GM23248 (cell line): ENCODE results near the gene PLEKHA5. TPM values are rescaled to one million over a fixed set of nuclear protein-coding genes. Genes with fewer than 3 reads are reported as not detected.

ENCODE experiments used
- DNase-seq: peaks from one replicate; pipeline ENCODE4 v3.0.0-alpha.2; 2015
- H2AFZ ChIP-seq: fragments of 200-600 bp; sonication (generic); 2 replicates; pipeline ENCODE4 v1.6.1; 2016; ENCODE audit warnings: antibody characterized with exemption
- H3F3A ChIP-seq: fragments of 200-600 bp; sonication (generic); 2 replicates; pipeline ENCODE4 v1.6.1; 2016; ENCODE audit warnings: mild to moderate bottlenecking, antibody characterized with exemption, mixed run types; ENCODE audit not compliant: insufficient read depth
- H3K27ac ChIP-seq: fragments of 200-600 bp; sonication (generic); 2 replicates; pipeline ENCODE4 v1.5.1; 2016; ENCODE audit warnings: mild to moderate bottlenecking
- H3K27me3 ChIP-seq: fragments of 200-600 bp; sonication (generic); replicated peaks from 2 replicates; pipeline ENCODE4 v1.6.1; 2016; ENCODE audit warnings: mild to moderate bottlenecking; ENCODE audit not compliant: insufficient read depth
- H3K36me3 ChIP-seq: fragments of 200-600 bp; sonication (generic); 2 replicates; pipeline ENCODE4 v1.6.1; 2016; ENCODE audit warnings: low read depth, mild to moderate bottlenecking
- H3K4me1 ChIP-seq: fragments of 200-600 bp; sonication (generic); 2 replicates; pipeline ENCODE4 v1.6.1; 2016; ENCODE audit warnings: mild to moderate bottlenecking; ENCODE audit not compliant: insufficient read depth
- H3K4me2 ChIP-seq: fragments of 200-600 bp; sonication (generic); one replicate; pipeline ENCODE4 v1.6.1; 2016; ENCODE audit warnings: mild to moderate bottlenecking; ENCODE audit not compliant: unreplicated experiment
- H3K4me3 ChIP-seq: fragments of 200-600 bp; sonication (generic); 2 replicates; pipeline ENCODE4 v1.5.1; 2016; ENCODE audit warnings: mild to moderate bottlenecking
- H3K79me2 ChIP-seq: fragments of 200-600 bp; sonication (generic); 2 replicates; pipeline ENCODE4 v1.6.1; 2016; ENCODE audit warnings: mild to moderate bottlenecking; ENCODE audit not compliant: insufficient read depth
- H3K9ac ChIP-seq: fragments of 200-600 bp; sonication (generic); 2 replicates; pipeline ENCODE4 v1.6.1; 2016; ENCODE audit warnings: mild to moderate bottlenecking
- H3K9me2 ChIP-seq: fragments of 200-600 bp; sonication (generic); 2 replicates; pipeline ENCODE4 v1.6.1; 2016; ENCODE audit warnings: mixed run types, mild to moderate bottlenecking, moderate library complexity; ENCODE audit not compliant: insufficient read depth
- H3K9me3 ChIP-seq: fragments of 200-600 bp; sonication (generic); one replicate; pipeline ENCODE4 v1.6.1; 2017; ENCODE audit warnings: low read depth
- H4K20me1 ChIP-seq: fragments of 200-600 bp; sonication (generic); 2 replicates; pipeline ENCODE4 v1.6.0; 2016; ENCODE audit not compliant: insufficient read depth
- EZH2 ChIP-seq: fragments of 200-600 bp; sonication (generic); IDR thresholded peaks from 2 replicates; pipeline ENCODE4 v1.6.1; 2018; ENCODE audit warnings: antibody characterized with exemption, mild to moderate bottlenecking; ENCODE audit not compliant: insufficient read depth, poor library complexity, severe bottlenecking
- EZH2phosphoT487 ChIP-seq: fragments of 200-600 bp; sonication (generic); IDR thresholded peaks from 2 replicates; pipeline ENCODE4 v1.6.1; 2018; ENCODE audit warnings: antibody characterized with exemption, moderate library complexity, mild to moderate bottlenecking, low read depth; ENCODE audit not compliant: insufficient read depth
- WGBS, 2 experiments: methylation state at CpG; one replicate each; pipeline ENCODE4 v1.1.6; 2015 to 2017; ENCODE audit warnings: low lambda C conversion rate in 2 of 2, low coverage in 1 of 2; ENCODE audit errors: missing lambda C conversion rate in 2 of 2; 5-methylcytosine and 5-hydroxymethylcytosine counted together
- in situ Hi-C: fragments of 300-500 bp; cut with MboI; formaldehyde crosslinking; loops from 2 replicates; pipeline ENCODE4 v1.15.0; 2020
- polyA plus RNA-seq: library from polyadenylated mRNA; unstranded; fragments of >200 nt; fragmentation: Nextera tagmentation; extraction: Ambion mirVana; gene quantifications from 2 replicates; pipeline ENCODE4 v1.2.1, GENCODE V29; 2016
- total RNA-seq: library from RNA; depleted of rRNA; stranded (reverse); fragments of >200 nt; shearing (Covaris generic); gene quantifications from 2 replicates; pipeline ENCODE4 v1.2.3, GENCODE V29; 2014

Gene PLEKHA5
- total and polyA plus RNA-seq, 2 experiments from 2014 or later = 10.0 to 12.1 TPM

DNA sequence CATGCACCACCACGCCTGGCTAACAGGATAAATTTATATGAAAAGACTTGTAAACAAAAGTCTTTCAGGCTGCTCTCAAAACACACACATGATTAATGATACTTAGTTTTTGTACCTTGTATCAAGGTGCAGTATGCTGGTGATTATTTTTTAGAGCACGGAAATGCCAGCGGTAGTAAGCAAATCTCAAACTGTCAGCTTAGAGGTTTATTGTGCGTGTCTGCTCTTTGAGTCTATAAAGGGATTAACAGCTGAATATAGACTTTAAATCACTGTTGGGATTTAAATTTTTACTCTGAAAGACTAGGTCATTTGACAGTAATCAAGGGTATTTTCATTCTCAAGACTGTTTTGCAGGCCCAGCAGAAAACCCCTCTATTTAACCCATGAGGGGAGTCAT, 50.5 kb downstream of the PLEKHA5 start:
- Histone ChIP-seq H2AFZ (no peak overlapping the region), H3K27me3 (no peaks in the 10 kb centered on the region), H3K9ac (no peak overlapping the region), H3K79me2 (no peaks in the 10 kb centered on the region), H3K9me3 (no peaks in the 10 kb centered on the region), H3K4me2 (no peak overlapping the region), H3K4me1 (no peaks in the 10 kb centered on the region; the same call in 1 of the 2 replicates), H3K27ac (no peak overlapping the region), H3K36me3 (no peaks in the 10 kb centered on the region), H3F3A (peaks cover 5% of the 10 kb centered on the region; the same call in 1 of the 2 replicates), H3K4me3 (no peak overlapping the region), H4K20me1 (no peaks in the 10 kb centered on the region), H3K9me2 (no peaks in the 10 kb centered on the region)
- WGBS, 2 experiments = 95 to 99% methylated on average over 4 of the region's 4 CpGs
- no peak for DNase-seq
- in situ Hi-C loops = loop anchor here (10.0 kb wide), 2 partner anchors 745 to 925 kb away; no protein-coding TSS in a partner anchor
- TF ChIP-seq EZH2phosphoT487 (no peak), EZH2 (no peak)

DNA sequence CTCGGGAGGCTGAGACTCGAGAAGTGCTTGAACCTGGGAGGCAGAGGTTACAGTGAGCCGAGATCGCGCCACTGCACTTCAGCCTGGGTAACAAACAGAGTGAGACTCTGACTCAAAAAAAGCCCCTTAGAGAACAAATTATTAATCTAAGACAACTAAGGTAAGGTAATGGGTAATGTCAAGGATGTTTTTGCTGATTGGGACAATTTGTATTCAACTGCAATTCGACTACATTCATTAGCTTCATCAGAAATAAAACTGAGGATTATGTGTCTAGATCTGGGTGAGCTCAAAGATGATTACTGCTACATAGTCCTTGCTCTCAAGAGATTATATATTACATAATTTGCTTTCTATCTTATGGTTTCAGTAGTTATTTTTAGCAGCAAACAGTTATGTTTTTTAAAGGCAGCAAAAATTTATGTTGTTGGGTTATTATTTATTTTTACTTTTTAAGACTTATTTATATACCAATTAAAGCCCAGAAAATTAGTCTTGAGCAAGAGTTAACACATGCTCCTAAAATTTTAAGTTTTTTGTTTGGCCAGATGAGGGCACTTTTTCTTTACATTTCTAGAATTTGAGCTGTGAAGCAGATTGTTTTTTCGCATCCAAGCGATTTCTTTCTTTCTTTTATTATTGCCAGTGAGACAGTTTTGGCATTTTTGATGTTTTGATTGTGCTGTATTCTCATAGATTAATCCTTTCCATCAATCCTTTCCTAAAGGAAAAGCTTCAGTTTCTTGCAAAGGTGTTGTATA, 52.3 kb downstream of the PLEKHA5 start:
- H3K9ac ChIP-seq = peak overlapping the region; percentile 38
- peak overlapping the region; percentile 36 for H3K4me2 ChIP-seq
- peaks cover 5% of the 10 kb centered on the region; the same call in 1 of the 2 replicates for H3F3A ChIP-seq
- H3K4me3 ChIP-seq = no peak overlapping the region
- H2AFZ ChIP-seq = peak overlapping the region; percentile 47
- H3K36me3 ChIP-seq = no peaks in the 10 kb centered on the region
- WGBS, 2 experiments = 65 to 67% methylated on average over 8 of the region's 8 CpGs
- DNase-seq = peak; percentile 47
- TF ChIP-seq EZH2 (no peak), EZH2phosphoT487 (no peak)
- H3K79me2 ChIP-seq = no peaks in the 10 kb centered on the region
- no peaks in the 10 kb centered on the region for H3K27me3 ChIP-seq
- H3K4me1 ChIP-seq = peaks cover 6% of the 10 kb centered on the region
- H4K20me1 ChIP-seq = no peaks in the 10 kb centered on the region
- H3K27ac ChIP-seq = no peak overlapping the region
- in situ Hi-C loops = no loop called here
- H3K9me3 ChIP-seq = no peaks in the 10 kb centered on the region
- no peaks in the 10 kb centered on the region for H3K9me2 ChIP-seq

DNA sequence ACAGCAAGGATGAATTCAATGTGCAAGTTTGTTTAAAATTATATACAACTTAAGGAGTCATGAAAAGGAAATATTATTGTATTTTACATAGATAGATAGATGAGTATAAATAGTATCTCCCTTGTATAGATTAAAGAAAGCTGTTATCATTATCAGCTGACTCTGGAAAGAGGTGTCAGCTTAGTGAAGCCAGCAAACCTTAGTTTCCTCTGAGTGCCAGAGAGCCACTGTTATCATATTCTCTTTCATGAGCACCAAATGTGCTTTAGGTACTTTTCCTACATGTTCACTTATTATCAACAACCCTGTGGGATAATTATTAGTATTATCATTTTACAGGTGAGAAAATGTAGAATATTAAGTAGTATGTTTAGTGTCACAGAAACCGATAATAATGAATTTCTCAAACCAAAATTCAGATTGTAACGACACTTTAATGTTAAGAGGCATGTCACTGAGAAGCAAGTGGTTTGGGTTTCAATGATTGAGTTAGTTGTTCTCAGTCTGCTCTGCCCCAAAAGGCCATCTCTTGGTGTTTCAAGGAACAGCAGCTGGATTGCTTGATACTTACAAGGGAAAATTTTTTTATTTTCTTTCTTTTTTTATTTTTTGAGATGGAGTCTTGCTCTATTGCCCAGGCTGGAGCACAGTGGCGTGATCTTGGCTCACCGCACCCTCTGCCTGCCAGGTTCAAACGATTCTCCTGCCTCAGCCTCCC, 53.7 kb downstream of the PLEKHA5 start:
- 90 to 93% methylated on average over 5 of the region's 5 CpGs for WGBS, 2 experiments
- H3K27ac ChIP-seq = no peak overlapping the region
- 0 out of 2 replicates have a peak, but pooled peaks cover 3% of the 10 kb centered on the region for H4K20me1 ChIP-seq
- peaks cover 13% of the 10 kb centered on the region for H3K4me1 ChIP-seq
- no peaks in the 10 kb centered on the region for H3K9me3 ChIP-seq
- H3K4me3 ChIP-seq = no peak overlapping the region
- TF ChIP-seq EZH2 = no peak
- in situ Hi-C loops = no loop called here
- no peak overlapping the region for H3K4me2 ChIP-seq
- H3K9ac ChIP-seq = no peak overlapping the region
- no peaks in the 10 kb centered on the region for H3F3A ChIP-seq
- no peak overlapping the region for H2AFZ ChIP-seq
- H3K9me2 ChIP-seq = no peaks in the 10 kb centered on the region
- H3K27me3 ChIP-seq = no peaks in the 10 kb centered on the region
- DNase-seq = peak; percentile 53
- peaks cover 6% of the 10 kb centered on the region; the same call in 1 of the 2 replicates for H3K79me2 ChIP-seq
- H3K36me3 ChIP-seq = no peaks in the 10 kb centered on the region

DNA sequence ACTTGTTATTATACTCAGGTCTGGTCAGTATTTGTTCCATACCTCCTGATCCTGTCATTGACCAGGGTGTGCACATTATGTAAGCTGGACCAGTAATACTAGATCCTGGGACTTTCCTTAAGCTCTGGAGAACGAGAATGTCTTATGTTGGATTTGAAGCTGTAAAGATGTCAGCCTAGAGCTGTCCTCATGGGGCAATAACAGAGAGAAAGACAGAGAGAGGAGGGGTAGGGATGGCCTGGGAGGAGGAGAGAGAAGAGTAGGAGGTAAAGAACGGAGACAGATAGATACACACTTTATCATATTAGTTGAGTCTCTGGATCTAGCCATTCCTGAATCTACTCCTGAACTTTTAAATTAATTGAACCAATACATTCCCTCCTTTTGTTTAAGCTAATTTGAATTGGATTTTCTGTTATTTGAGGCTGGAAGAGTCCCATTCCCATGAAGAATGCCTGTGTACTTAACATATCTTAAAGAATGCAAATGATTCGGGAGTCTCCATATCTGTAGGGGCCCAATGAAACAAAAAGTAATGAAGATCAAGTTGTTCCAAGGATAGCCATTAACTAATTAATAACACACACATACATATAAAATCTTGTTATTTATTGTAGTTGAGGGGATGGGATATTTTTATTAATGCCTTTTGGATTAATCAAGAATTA, 55.9 kb downstream of the PLEKHA5 start:
- in situ Hi-C loops = no loop called here
- H3K79me2 ChIP-seq = peaks cover 6% of the 10 kb centered on the region; the same call in 1 of the 2 replicates
- H3K9me2 ChIP-seq = no peaks in the 10 kb centered on the region

More for the DNA sequence above, 55.9 kb downstream of the PLEKHA5 start:
- Histone ChIP-seq H3K9me3 (no peaks in the 10 kb centered on the region), H3F3A (peaks cover 4% of the 10 kb centered on the region; the same call in 1 of the 2 replicates), H3K4me3 (no peak overlapping the region), H2AFZ (no peak overlapping the region), H3K4me2 (no peak overlapping the region), H4K20me1 (0 out of 2 replicates have a peak, but pooled peaks cover 3% of the 10 kb centered on the region), H3K27me3 (no peaks in the 10 kb centered on the region), H3K4me1 (peaks cover 29% of the 10 kb centered on the region), H3K9ac (no peak overlapping the region), H3K27ac (no peak overlapping the region), H3K36me3 (no peaks in the 10 kb centered on the region)
- 53 to 55% methylated on average over 3 of the region's 3 CpGs for WGBS, 2 experiments
- no peak for DNase-seq
- TF ChIP-seq EZH2phosphoT487 (no peak), EZH2 (no peak)
